ENCODE results near the gene ANAPC16.
"Not testable (repeated sequence)": the region's sequence is repeated elsewhere in the genome, so short reads cannot be mapped to it uniquely, and the experiment has no call there.

ANAPC16 gene

GRCh38 chr10:72265990-72266865 is 50.4 kb downstream of the ANAPC16 start:
- no peak for TF ChIP-seq CTCF (IDR thresholded peaks at IDR 0.05; ENCODE audit: borderline replicate concordance, control extremely low read depth, extremely low read depth, insufficient read depth, missing control alignments)
- in situ Hi-C loops (cut with MboI; ENCODE audit: low sequenced_read_pairs, unreplicated experiment), result no loop called here
- no peak for DNase-seq (ENCODE audit: low spot score)

DNA sequence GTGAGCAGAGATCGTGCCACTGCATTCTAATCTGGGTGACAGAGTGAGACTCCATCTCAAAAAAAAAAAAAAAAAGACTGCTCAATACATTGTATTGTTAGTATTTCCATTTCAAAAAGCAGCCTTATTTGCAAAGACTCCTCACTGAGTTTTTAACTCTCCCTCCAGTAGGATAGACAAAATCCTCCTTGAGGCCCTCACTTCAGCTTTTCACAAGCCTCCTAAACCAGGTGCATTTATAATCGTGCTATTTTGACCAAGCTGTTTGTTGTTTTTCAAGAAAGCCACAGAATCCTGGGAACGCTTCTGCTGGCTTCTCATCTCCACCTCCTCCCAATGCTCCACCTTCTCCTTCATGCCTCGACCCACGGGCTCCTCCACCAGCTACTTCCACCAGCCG is 51.6 kb downstream of the ANAPC16 start:
- no peak for TF ChIP-seq CTCF (IDR thresholded peaks at IDR 0.05; ENCODE audit: borderline replicate concordance, control extremely low read depth, extremely low read depth, insufficient read depth, missing control alignments)
- in situ Hi-C loops (cut with MboI; ENCODE audit: low sequenced_read_pairs, unreplicated experiment), result no loop called here
- no peak for DNase-seq (ENCODE audit: low spot score)

DNA sequence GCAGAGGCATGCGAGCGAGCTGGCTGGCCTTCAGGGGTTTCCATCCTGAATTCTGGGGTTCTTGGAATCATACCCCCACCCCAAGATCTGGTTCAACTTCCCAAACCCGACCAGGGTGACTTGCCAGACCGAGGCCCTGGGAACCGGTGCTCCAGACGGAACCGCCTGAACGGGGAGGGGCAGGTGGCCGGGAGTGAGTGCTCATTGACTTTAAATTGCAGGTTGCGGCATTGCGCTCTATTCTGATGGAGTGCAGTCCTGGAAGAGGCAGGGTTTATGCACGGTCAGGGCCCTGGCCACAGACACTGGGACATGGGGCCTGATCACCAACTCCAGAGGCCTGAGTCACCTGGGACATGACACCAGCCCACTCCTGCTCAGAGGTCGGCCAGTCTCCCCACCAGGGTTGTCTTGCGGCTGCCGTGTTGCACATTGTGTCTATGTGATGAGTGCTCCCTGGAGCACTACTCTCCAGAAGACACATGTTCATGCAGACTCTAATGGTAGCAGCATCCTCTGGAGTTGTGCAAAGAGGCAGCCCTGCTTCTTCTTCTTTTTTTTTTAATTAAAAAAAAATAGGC is 52.1 kb downstream of the ANAPC16 start:
- in situ Hi-C loops (cut with MboI; ENCODE audit: low sequenced_read_pairs, unreplicated experiment), result no loop called here
- DNase-seq (ENCODE audit: low spot score), result no peak
- TF ChIP-seq CTCF (IDR thresholded peaks at IDR 0.05; ENCODE audit: borderline replicate concordance, control extremely low read depth, extremely low read depth, insufficient read depth, missing control alignments), result no peak

DNA sequence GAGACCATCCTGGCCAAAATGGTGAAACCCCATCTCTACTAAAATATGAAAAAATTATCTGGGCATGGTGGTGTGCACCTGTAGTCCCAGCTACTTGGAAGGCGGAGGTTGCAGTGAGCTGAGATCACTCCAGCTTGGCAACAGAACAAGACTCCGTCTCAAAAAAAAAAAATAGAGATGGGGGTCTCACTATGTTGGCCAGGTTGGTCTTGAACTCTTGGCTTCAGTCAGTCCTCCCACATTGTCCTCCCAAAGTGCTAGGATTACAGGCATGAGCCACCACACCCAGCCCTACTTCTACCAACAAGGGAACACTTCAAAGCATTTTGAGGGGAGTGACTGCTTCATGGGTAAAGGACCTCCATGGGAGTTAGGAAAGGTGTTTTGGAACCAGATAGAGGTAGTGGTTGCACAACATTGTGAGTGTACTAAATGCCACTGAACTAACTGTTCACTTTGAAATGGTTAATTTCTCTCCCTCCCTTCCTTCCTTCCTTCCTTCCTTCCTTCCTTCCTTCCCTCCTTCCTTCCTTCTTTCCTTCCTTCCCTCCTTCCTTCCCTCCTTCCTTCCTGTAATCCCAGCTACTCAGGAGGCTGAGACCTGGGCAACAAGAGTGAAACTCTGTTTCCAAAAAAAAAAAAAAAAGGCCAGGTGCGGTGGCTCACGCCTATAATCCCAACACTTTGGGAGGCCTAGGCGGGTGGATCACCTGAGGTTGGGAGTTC is 52.8 kb downstream of the ANAPC16 start:
- DNase-seq (ENCODE audit: low spot score); in situ Hi-C loops (cut with MboI; ENCODE audit: low sequenced_read_pairs, unreplicated experiment): not testable (repeated sequence)

DNA sequence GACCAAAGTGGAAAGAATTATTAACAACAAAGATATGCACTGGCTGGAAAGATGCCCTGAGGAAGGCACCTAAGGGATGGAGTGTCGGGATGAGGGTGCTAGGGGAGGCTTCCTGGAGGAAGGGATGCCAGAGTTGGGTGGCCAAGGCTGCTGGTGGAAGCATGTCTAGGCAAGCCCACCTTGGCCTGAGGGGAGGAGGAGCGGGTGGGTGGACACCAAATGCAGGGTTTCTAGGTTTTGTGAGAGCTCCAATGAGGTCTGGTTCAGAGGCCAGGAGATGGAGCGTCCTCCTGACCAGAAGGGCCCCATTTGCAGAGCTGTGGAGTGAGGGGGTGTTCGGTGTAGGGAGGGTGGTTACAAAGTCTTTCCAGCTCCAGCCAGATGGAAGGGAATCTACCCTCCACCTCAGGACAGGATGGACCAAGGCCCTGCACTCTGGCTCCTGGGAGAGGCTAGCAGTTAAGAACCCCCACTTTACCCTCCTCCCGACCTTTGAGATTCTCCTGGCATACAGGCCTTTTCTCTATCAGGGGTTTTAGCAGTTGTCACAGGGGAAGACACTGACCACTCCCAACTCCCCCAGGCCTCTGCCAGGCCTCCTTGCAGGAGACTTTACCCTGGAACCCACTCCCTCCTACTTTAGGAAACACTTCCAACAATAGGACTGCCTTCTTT is 54.9 kb downstream of the ANAPC16 start:
- no peak for DNase-seq (ENCODE audit: low spot score)
- in situ Hi-C loops (cut with MboI; ENCODE audit: low sequenced_read_pairs, unreplicated experiment), result loop anchor here (10.0 kb wide), 1 partner anchor 64 kb away; no protein-coding TSS in a partner anchor
- no peak for TF ChIP-seq CTCF (IDR thresholded peaks at IDR 0.05; ENCODE audit: borderline replicate concordance, control extremely low read depth, extremely low read depth, insufficient read depth, missing control alignments)

GRCh38 chr10:72272689-72273409 is 57.0 kb downstream of the ANAPC16 start:
- DNase-seq (ENCODE audit: low spot score), result peak; percentile 79
- in situ Hi-C loops (cut with MboI; ENCODE audit: low sequenced_read_pairs, unreplicated experiment), result loop anchor here (10.0 kb wide), 1 partner anchor 62 kb away; no protein-coding TSS in a partner anchor
- TF ChIP-seq CTCF (IDR thresholded peaks at IDR 0.05; ENCODE audit: borderline replicate concordance, control extremely low read depth, extremely low read depth, insufficient read depth, missing control alignments), result no peak

Measured in GM13976 (cell line).